OCI-LY3 (cell line): ENCODE results near the gene LTA.

ENCODE experiments used
- CTCF ChIP-seq: fragments of 200-600, 300-600 bp; sonication (generic); IDR thresholded peaks from 2 replicates; pipeline ENCODE4 v1.5.1; 2014; ENCODE audit warnings: antibody characterized with exemption, low read length, low read depth
- EZH2phosphoT487 ChIP-seq: fragments of 200-600 bp; shearing (Covaris generic); IDR thresholded peaks from 2 replicates; pipeline ENCODE4 v1.6.1; 2018; ENCODE audit warnings: antibody characterized with exemption, mixed run types, low read depth

- TF ChIP-seq CTCF (no peak), EZH2phosphoT487 (no peak)
These were observed 37.5 kb upstream of the LTA start for GRCh38 chr6:31534521-31535040.
